Ramos (cell line): Measurements from ENCODE around the gene EDN2.

Experiments
- in situ Hi-C: fragments of 300-500 bp; cut with MboI; formaldehyde crosslinking; loops from one replicate; pipeline ENCODE4 v1.14.3; 2022; ENCODE audit warnings: low sequenced_read_pairs; ENCODE audit not compliant: unreplicated experiment

EDN2 gene

DNA sequence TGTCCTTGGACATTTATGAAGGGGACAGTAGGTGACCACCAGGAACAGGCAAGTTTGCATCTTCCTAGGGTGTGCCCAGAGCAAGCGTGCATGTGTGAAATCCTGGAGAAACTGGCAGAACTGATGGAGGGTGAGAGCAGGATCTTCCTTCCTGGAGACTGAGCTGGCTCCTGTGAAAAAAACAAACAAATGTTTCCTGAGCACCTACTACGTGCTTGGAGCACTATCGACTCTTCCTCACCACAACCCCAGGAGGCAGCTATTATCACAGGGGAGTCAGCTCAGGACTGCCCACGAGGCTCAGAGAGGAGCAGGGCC, 1.5 kb upstream of the EDN2 start:
- in situ Hi-C loops: no loop called here

- in situ Hi-C loops: no loop called here
Observed at GRCh38 chr1:41485605-41486004, 1.1 kb upstream of the EDN2 start.

GRCh38 chr1:41483960-41484401, 502 bp downstream of the EDN2 start:
- in situ Hi-C loops: no loop called here

- in situ Hi-C loops: no loop called here
Observed at GRCh38 chr1:41483001-41483850, 1.3 kb downstream of the EDN2 start.

GRCh38 chr1:41482001-41482765, 2.3 kb downstream of the EDN2 start:
- in situ Hi-C loops: no loop called here

- in situ Hi-C loops: no loop called here
Observed at GRCh38 chr1:41481109-41481775, 3.2 kb downstream of the EDN2 start.

GRCh38 chr1:41480204-41481108, 4.0 kb downstream of the EDN2 start:
- in situ Hi-C loops: no loop called here

- in situ Hi-C loops: no loop called here
Observed at GRCh38 chr1:41479808-41480160, 4.7 kb downstream of the EDN2 start.

DNA sequence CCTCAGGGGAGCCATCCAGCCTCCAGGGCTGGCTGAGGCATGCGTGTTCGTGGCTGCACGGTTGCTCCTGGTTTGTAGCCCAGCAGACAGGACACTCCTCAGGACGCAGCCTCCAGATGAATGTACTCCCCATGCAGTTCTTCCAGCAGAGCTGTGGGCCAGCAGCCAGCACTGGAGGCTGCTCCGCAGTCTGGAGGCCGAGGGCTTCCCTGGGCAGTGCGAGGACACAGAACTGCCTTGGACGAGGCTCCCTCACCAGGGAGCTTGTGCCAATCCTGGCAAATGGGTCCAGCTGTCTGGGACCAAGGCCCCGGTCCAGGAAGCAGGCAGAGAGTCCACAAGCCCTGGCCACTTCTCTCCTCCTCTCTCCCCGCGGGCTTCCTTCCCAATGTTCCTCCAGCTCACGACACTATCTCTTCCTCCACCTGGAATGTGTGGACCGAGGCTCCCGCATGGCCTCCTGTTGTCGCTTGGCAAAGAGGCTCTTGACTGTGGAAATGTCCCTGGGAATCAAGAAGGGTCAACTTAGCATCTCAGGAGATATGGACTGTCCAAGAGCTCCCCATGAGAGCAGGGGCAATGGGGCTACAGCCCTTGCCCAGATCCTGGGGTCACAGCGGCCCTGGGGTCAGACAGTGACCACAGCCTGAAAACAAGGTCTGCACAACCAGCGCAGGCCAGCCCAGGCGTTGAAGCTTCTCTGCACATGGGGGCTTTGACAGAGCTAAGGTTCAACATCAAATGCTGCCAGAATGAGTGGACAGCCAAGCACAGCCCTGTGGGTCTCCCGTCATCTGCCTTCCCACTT, 5.3 kb downstream of the EDN2 start:
- in situ Hi-C loops: no loop called here

GRCh38 chr1:41478118-41478748, 6.2 kb downstream of the EDN2 start:
- in situ Hi-C loops: no loop called here

DNA sequence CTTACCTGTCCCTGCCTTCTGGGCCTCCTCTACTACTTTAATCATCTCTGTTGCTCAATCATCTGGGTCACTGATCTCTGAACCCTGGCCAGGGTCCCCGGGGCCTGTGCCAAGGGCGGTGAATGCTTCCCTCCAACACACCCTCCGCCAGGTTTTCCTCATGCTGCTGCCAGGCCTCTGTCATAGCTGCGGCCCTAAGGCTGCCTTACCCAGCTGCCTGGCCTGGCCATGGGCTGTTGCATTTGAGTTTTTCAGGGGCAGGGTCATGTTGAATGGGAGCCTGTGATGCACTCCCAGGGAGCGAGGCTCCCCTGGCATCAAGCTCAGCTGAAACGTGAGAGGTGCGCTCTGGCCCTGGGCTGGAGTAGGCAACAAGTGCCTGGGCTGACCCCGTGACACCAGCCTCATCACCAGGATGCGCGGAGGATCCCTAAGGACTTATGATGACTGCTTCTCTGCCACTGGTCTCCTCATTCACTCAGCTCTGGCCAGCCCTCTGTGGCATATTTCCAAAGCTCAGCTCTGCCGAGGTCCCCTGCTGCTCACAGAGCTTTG, 7.6 kb downstream of the EDN2 start:
- in situ Hi-C loops: no loop called here

- in situ Hi-C loops: no loop called here
Observed at GRCh38 chr1:41475859-41476567, 8.5 kb downstream of the EDN2 start.

DNA sequence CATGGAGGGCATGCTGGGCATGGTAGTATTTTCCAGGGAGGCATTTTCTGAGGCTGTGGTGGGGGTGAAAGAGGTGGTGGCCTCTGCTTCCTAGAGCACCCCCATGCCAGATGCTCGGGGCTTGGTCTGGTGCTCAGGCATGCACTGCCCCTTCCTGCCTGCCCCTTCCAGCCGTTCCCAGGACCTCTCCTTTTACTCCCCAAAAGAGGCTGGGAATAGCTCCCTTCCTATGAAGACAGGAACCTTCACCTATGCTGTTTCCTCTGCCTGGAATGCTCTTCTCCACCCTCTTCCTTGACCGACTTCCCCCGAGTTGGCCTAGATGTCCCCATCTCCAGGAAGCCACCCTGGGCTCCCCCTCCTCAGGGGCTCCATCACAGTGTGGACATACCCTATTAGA, 9.1 kb downstream of the EDN2 start:
- in situ Hi-C loops: no loop called here

DNA sequence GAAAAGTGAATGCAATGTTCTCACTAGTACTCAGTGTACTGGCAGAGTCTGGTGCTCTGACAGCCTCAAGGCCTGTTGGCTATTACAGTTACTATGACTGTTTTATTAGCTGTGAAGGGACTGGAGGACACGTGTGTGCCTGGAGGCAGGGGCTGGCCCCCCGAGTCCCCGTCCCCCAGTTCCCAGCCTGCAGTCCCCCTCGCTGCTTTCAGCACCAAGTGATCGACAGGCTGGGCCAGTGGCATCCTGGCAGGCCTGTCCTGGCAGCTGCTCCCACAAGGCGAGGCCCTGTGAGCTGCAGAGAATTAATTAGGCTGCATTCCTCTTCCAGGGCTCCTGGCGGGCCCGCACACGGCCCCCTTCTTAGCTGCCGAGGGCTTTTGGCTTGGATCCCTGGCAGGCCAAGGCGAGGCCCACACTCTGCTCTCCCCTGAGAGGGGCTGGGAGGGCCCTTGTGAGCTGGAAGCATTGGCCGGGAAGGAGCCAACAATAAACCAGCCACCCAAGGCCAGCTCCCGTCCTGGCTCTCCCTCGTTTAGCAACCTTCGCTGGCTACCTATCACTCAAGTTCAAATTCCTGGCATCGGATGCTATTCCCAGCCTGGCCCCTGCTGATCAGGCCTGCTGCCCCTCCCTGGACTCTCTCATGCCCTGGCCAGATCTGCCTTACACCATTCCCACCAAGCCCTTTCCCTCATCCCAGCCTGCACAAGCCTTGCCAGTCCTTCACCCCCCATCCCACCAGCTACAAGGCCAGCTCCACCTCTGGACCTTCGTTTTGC, 9.8 kb downstream of the EDN2 start:
- in situ Hi-C loops: no loop called here

- in situ Hi-C loops: no loop called here
Observed at GRCh38 chr1:41473738-41474362, 10.6 kb downstream of the EDN2 start.

DNA sequence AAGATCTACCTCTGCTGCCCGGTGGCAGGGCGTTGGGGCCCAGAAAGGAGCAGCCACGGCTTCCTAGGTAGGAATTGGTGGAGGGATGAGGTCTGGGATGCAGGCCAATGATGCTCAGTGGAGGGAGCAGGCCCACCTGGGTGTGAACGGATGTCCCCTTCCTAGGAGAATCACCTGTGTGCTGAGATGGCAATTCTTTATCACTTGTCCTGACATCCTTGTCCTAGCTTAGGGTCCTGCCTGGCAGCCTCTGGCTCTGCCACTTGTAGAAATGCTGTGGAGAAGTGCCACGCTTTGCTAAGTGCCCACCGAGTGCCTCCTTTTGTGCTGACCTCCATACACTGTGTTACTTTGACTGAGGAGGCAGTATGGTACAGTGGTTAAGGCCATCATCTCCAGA, 12.8 kb downstream of the EDN2 start:
- in situ Hi-C loops: no loop called here

DNA sequence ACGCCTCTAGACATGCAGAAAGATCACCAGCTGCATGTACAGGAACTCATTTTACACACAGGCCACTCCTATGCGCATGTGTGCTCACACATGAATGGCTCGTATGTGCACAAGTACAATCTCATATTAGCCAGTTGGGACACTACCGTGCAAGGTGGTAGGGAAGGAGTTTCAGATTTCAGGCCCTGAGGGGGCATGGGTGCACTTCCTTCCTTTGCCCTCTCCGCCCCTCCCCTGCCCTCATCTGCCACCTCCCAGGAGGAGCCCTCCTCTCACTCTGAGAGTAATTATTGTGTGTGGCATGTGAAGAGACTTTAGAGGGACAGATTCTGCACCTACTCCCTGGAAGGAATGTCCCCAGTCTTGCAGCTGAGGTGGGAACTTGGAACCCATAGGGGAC, 14.8 kb downstream of the EDN2 start:
- in situ Hi-C loops: no loop called here
